Right kidney (tissue), 1 donor: ENCODE data around the gene ESYT1.
A peak's percentile ranks its signal among the peaks of the same experiment; 100 is the strongest.

Experiments used
- DNase-seq: peaks from one replicate; pipeline ENCODE4 v3.0.0-alpha.2; 2016

Gene ESYT1

GRCh38 chr12:56186957-56187356 is 58.9 kb downstream of the ESYT1 start:
- DNase-seq = no peak

GRCh38 chr12:56188131-56188777 is 60.2 kb downstream of the ESYT1 start:
- peak; percentile 36 for DNase-seq

GRCh38 chr12:56188778-56189098 is 60.7 kb downstream of the ESYT1 start:
- DNase-seq = peak; percentile 71

GRCh38 chr12:56189099-56189917 is 61.2 kb downstream of the ESYT1 start, which contains the start of gene SMARCC2:
Gene SMARCC2 (minus strand): TSS chr12:56189483. CDS start chr12:56189461, 22 bp downstream.
- DNase-seq = peak; percentile 91

GRCh38 chr12:56189918-56190694 is 62.0 kb downstream of the ESYT1 start:
- DNase-seq = peak; percentile 91

GRCh38 chr12:56190695-56191155 is 62.7 kb downstream of the ESYT1 start:
- peak; percentile 30 for DNase-seq

- DNase-seq = no peak
Observed at GRCh38 chr12:56192582-56192981, 64.5 kb downstream of the ESYT1 start.

GRCh38 chr12:56193025-56193578 is 65.0 kb downstream of the ESYT1 start:
- peak; percentile 34 for DNase-seq
